HG03064 (cell line): ENCODE data around the gene BHLHE23.

Experiments used
- ATAC-seq: cut with Tn5 transposase; IDR thresholded peaks from one replicate; pipeline ENCODE4 v1.9.1; 2021; ENCODE audit warnings: low read depth; ENCODE audit not compliant: unreplicated experiment

Gene BHLHE23

GRCh38 chr20:62975812-62976508, 30.8 kb downstream of the BHLHE23 start:
- ATAC-seq: no peak

- no peak for ATAC-seq
Observed at GRCh38 chr20:62975251-62975760, 31.5 kb downstream of the BHLHE23 start.

- no peak for ATAC-seq
Observed at GRCh38 chr20:62972845-62973745, 33.7 kb downstream of the BHLHE23 start.

- no peak for ATAC-seq
Observed at GRCh38 chr20:62971950-62972844, 34.6 kb downstream of the BHLHE23 start.

- no peak for ATAC-seq
Observed at GRCh38 chr20:62971211-62971949, 35.4 kb downstream of the BHLHE23 start.

- ATAC-seq: no peak
Observed at GRCh38 chr20:62970307-62971210, 36.2 kb downstream of the BHLHE23 start.

- ATAC-seq: no peak
Observed at GRCh38 chr20:62969939-62970306, 36.8 kb downstream of the BHLHE23 start.

GRCh38 chr20:62969179-62969760, 37.5 kb downstream of the BHLHE23 start:
- no peak for ATAC-seq

GRCh38 chr20:62968378-62969178, 38.2 kb downstream of the BHLHE23 start:
- no peak for ATAC-seq

- no peak for ATAC-seq
Observed at GRCh38 chr20:62967628-62968351, 39.0 kb downstream of the BHLHE23 start.

GRCh38 chr20:62967149-62967501, 39.6 kb downstream of the BHLHE23 start:
- no peak for ATAC-seq

- ATAC-seq: no peak
Observed at GRCh38 chr20:62966212-62967148, 40.3 kb downstream of the BHLHE23 start.

GRCh38 chr20:62965363-62965771, 41.4 kb downstream of the BHLHE23 start:
- no peak for ATAC-seq

GRCh38 chr20:62964700-62965099, 42.1 kb downstream of the BHLHE23 start:
- ATAC-seq: no peak

GRCh38 chr20:62963614-62964397, 43.0 kb downstream of the BHLHE23 start:
- no peak for ATAC-seq
